ENCODE results near the gene RNF166. TPM values are rescaled to one million over a fixed set of nuclear protein-coding genes. Genes with fewer than 3 reads are reported as not detected.

The RNF166 gene
- total RNA-seq, 4 donors from 2014 or later: 15.4 to 26.2 (median 19.7) TPM

DNA sequence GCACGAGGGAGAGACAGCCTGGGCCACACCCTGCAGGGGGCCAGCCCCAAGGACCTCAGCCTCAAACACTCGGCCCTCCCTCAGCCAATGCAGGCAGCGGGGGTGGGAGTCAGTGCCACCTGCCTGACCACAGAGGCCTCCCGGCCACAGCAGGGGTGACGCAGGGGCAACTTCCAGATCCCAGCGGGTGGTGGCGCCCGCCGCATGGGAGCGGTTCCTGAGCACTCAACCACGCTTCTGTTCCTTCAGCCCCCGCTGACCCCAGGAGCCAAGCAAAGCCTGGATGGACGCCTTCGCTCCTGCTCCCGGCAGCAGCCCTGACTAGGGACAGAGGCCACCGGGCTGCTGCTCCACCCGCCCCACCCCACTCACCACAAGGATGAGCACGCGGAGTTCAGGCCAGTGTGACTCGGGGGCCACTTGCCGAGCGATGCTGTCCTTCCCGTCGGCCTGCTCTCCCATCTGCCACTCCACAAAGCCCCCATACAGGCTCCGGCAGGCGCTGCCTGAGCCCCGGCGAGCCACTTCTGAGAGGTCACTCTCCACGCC, 50.4 kb downstream of the RNF166 start:
- TF ChIP-seq, protein P1, sequence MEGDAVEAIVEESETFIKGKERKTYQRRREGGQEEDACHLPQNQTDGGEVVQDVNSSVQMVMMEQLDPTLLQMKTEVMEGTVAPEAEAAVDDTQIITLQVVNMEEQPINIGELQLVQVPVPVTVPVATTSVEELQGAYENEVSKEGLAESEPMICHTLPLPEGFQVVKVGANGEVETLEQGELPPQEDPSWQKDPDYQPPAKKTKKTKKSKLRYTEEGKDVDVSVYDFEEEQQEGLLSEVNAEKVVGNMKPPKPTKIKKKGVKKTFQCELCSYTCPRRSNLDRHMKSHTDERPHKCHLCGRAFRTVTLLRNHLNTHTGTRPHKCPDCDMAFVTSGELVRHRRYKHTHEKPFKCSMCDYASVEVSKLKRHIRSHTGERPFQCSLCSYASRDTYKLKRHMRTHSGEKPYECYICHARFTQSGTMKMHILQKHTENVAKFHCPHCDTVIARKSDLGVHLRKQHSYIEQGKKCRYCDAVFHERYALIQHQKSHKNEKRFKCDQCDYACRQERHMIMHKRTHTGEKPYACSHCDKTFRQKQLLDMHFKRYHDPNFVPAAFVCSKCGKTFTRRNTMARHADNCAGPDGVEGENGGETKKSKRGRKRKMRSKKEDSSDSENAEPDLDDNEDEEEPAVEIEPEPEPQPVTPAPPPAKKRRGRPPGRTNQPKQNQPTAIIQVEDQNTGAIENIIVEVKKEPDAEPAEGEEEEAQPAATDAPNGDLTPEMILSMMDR (IDR thresholded peaks at IDR 0.05; ENCODE audit: low read depth): no peak

GRCh38 chr16:88655053-88655732, 51.0 kb downstream of the RNF166 start:
- TF ChIP-seq, protein P1 (IDR thresholded peaks at IDR 0.05; ENCODE audit: low read depth): no peak

GRCh38 chr16:88654363-88655052, 51.7 kb downstream of the RNF166 start:
- TF ChIP-seq, protein P1 (IDR thresholded peaks at IDR 0.05; ENCODE audit: low read depth): no peak

DNA sequence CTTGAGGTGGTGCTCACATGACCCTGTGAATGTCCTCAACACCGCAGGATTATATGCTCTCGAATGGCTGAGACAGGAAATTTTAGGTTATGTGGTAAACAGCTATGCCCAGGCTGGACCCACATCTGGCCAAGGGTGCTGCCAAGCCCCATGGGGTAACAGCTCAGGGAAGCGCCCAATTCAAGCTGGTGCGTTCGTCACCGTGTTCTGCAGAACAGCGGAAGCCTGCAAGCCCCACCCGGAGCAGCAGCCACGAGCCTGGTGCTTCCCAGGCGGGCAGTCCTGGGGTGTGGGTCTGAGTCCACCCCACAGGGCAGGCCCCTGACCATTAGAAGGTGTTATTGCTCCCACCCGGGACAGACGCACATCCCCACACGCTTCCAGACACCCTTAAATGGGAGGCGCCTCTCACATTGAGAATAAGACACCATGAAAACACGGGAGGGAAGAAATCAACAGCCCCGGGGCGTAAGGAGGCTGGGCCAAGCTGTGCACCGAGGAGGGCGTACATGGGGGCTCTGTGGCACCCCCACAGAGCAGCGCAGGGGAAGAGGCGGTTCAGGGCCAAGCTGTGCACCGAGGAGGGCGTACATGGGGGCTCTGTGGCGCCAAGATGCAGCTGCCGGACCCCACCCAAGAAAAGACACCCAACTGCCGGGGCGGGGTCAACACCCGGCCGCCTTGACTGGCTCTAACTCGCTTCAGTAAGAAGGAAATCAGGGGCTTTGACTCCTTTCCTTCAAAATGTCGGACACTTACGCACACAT, 52.4 kb downstream of the RNF166 start:
- TF ChIP-seq, protein P1 (IDR thresholded peaks at IDR 0.05; ENCODE audit: low read depth): no peak

DNA sequence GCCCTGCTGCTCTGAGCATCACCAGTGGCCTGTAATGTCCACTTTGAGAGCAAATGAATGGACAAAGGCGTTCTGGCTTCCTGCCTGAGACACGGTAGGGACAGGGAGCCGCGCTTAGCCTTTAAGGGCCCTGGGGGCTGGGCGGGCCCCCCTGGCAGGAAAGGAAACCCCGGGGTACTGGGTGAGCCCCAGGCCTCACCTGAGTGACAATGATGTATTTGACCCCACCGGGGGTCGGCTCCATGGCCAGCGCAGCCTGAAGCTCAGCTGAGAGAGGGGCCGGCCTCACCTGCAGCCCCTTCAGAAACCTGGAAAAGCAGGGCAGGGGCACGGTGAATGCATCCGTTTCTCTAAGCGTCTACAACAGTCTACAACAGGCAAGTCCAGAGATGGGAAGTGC, 53.1 kb downstream of the RNF166 start:
- TF ChIP-seq, protein P1 (IDR thresholded peaks at IDR 0.05; ENCODE audit: low read depth): no peak

DNA sequence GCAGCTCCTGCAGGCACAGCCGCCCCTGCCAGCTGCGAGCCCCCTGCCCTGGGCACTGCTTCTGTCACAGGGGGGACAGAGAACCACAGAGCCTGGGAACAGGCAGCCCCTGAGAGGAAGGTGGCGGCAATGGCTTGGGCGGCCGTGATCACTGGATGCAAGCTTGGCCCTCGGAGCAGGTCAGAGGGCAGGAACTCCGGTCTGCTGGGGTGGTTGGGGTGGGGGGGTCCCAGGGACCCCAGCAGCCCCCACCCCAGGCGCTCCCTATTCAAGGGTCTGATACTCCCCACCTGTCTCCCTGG, 53.5 kb downstream of the RNF166 start:
- TF ChIP-seq, protein P1 (IDR thresholded peaks at IDR 0.05; ENCODE audit: low read depth): no peak

All from subcutaneous adipose tissue (tissue), 4 donors.